ENCODE measurements around the gene TMPRSS11A. TPM values are rescaled to one million over a fixed set of nuclear protein-coding genes. Genes with fewer than 3 reads are reported as not detected.

Gene TMPRSS11A
- total and polyA plus RNA-seq, 2 of the 13 experiments (the other 11 are each of a cell fraction or from before 2014, with no cell fraction given), result not detected

DNA sequence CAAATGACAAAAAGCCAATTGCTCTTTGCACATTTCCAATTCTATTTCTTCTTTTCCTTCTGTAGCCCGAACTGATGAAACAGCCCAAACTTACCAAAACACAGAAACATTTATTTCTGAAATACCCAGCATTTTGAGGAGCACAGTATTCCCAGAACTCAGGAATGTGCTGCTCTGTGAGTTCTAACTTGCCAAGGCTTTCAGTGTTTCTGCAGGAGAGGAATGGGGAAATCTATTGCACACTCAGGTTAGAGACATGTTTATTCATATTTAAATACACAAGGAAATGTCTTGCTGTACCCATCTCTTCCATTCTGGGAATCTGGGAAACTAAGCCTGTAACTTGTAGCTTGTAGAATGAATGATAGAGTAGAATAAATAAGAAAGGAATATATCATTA is 90.2 kb downstream of the TMPRSS11A start:
- BruUV-seq (replicated peaks), result no TSS peak
- CTCF ChIA-PET (ENCODE audit: low intra/inter-chr PET ratio, low total read pairs), result interaction anchor here (1.1 to 1.7 kb wide), 2 partner anchors 37 to 303 kb away, joined by 5 to 9 read pairs; no protein-coding TSS in a partner anchor
- ATAC-seq, result no peak
- no peak overlapping the region for H3K4me3 ChIP-seq (replicated peaks in 1 of 3; ENCODE audit: insufficient read depth in 1 of 3, low read depth in 2 of 3, low read length in 3 of 3)
- POLR2A ChIA-PET, result no interaction called here
- H3K4me2 ChIP-seq (ENCODE audit: low read depth, low read length), result no peak overlapping the region
- no peaks in the 10 kb centered on the region for H3K4me1 ChIP-seq (ENCODE audit: insufficient read depth, low read length)
- H3K9ac ChIP-seq (ENCODE audit: insufficient read depth, low read depth, low read length), result no peak overlapping the region
- H3K79me2 ChIP-seq (ENCODE audit: insufficient read depth, low read length), result no peaks in the 10 kb centered on the region
- no peak overlapping the region for H2AFZ ChIP-seq (ENCODE audit: low read length)
- no peaks in the 10 kb centered on the region for H3K36me3 ChIP-seq (replicated peaks in 1 of 2; ENCODE audit: control insufficient read depth in 1 of 2, insufficient read depth in 2 of 2, low read length in 2 of 2)
- H3K27ac ChIP-seq (ENCODE audit: extremely low read length, insufficient read depth, low read length), result no peak overlapping the region
- no peaks in the 10 kb centered on the region for H4K20me1 ChIP-seq (ENCODE audit: insufficient read depth, low read length)
- no peak for FAIRE-seq
- H3K27me3 ChIP-seq (ENCODE audit: control insufficient read depth in 1 of 2, insufficient read depth in 2 of 2, low read length in 2 of 2), result no peaks in the 10 kb centered on the region; a peak in 1 of 5 replicates
- DNase-seq (ENCODE audit: low spot score), result no peak
- intact Hi-C loops (cut with micrococcal nuclease; ENCODE audit: unreplicated experiment), result no loop called here
- 7% methylated on average over 1 of the region's 1 CpG for WGBS (ENCODE audit: low lambda C conversion rate)
- in situ Hi-C loops (cut with HindIII; ENCODE audit: extremely low pct_ligation_motif_present, low pct_unique_long_range_greater_than_20kb), result no loop called here
- H3K9me3 ChIP-seq (ENCODE audit: low read length), result no peaks in the 10 kb centered on the region
- TF ChIP-seq, protein P1, sequence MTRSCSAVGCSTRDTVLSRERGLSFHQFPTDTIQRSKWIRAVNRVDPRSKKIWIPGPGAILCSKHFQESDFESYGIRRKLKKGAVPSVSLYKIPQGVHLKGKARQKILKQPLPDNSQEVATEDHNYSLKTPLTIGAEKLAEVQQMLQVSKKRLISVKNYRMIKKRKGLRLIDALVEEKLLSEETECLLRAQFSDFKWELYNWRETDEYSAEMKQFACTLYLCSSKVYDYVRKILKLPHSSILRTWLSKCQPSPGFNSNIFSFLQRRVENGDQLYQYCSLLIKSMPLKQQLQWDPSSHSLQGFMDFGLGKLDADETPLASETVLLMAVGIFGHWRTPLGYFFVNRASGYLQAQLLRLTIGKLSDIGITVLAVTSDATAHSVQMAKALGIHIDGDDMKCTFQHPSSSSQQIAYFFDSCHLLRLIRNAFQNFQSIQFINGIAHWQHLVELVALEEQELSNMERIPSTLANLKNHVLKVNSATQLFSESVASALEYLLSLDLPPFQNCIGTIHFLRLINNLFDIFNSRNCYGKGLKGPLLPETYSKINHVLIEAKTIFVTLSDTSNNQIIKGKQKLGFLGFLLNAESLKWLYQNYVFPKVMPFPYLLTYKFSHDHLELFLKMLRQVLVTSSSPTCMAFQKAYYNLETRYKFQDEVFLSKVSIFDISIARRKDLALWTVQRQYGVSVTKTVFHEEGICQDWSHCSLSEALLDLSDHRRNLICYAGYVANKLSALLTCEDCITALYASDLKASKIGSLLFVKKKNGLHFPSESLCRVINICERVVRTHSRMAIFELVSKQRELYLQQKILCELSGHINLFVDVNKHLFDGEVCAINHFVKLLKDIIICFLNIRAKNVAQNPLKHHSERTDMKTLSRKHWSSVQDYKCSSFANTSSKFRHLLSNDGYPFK (CRISPR knock-in tag; IDR thresholded peaks at IDR 0.05; ENCODE audit: borderline replicate concordance), result no peak
- TF ChIP-seq, protein P2, sequence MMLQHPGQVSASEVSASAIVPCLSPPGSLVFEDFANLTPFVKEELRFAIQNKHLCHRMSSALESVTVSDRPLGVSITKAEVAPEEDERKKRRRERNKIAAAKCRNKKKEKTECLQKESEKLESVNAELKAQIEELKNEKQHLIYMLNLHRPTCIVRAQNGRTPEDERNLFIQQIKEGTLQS (CRISPR knock-in tag; IDR thresholded peaks at IDR 0.05), result no peak
- TF ChIP-seq DNMT1 (CRISPR knock-in tag; IDR thresholded peaks at IDR 0.05) (no peak), KAT8 (CRISPR knock-in tag; IDR thresholded peaks at IDR 0.05) (no peak), ATM (IDR thresholded peaks at IDR 0.05; ENCODE audit: borderline replicate concordance) (no peak), CREB1 (IDR thresholded peaks at IDR 0.05) (no peak), CREB1 (CRISPR knock-in tag; IDR thresholded peaks at IDR 0.05) (no peak), FOXP1 (IDR thresholded peaks at IDR 0.05) (no peak), FOXP1 (CRISPR knock-in tag; IDR thresholded peaks at IDR 0.05) (no peak), NCOA2 (CRISPR knock-in tag; IDR thresholded peaks at IDR 0.05) (no peak), ZSCAN20 (CRISPR knock-in tag; IDR thresholded peaks at IDR 0.05; ENCODE audit: borderline replicate concordance) (no peak)
- TF ChIP-seq, protein P3, sequence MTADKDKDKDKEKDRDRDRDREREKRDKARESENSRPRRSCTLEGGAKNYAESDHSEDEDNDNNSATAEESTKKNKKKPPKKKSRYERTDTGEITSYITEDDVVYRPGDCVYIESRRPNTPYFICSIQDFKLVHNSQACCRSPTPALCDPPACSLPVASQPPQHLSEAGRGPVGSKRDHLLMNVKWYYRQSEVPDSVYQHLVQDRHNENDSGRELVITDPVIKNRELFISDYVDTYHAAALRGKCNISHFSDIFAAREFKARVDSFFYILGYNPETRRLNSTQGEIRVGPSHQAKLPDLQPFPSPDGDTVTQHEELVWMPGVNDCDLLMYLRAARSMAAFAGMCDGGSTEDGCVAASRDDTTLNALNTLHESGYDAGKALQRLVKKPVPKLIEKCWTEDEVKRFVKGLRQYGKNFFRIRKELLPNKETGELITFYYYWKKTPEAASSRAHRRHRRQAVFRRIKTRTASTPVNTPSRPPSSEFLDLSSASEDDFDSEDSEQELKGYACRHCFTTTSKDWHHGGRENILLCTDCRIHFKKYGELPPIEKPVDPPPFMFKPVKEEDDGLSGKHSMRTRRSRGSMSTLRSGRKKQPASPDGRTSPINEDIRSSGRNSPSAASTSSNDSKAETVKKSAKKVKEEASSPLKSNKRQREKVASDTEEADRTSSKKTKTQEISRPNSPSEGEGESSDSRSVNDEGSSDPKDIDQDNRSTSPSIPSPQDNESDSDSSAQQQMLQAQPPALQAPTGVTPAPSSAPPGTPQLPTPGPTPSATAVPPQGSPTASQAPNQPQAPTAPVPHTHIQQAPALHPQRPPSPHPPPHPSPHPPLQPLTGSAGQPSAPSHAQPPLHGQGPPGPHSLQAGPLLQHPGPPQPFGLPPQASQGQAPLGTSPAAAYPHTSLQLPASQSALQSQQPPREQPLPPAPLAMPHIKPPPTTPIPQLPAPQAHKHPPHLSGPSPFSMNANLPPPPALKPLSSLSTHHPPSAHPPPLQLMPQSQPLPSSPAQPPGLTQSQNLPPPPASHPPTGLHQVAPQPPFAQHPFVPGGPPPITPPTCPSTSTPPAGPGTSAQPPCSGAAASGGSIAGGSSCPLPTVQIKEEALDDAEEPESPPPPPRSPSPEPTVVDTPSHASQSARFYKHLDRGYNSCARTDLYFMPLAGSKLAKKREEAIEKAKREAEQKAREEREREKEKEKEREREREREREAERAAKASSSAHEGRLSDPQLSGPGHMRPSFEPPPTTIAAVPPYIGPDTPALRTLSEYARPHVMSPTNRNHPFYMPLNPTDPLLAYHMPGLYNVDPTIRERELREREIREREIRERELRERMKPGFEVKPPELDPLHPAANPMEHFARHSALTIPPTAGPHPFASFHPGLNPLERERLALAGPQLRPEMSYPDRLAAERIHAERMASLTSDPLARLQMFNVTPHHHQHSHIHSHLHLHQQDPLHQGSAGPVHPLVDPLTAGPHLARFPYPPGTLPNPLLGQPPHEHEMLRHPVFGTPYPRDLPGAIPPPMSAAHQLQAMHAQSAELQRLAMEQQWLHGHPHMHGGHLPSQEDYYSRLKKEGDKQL (CRISPR knock-in tag; IDR thresholded peaks at IDR 0.05; ENCODE audit: low read depth), result no peak
- TF ChIP-seq, protein P4, sequence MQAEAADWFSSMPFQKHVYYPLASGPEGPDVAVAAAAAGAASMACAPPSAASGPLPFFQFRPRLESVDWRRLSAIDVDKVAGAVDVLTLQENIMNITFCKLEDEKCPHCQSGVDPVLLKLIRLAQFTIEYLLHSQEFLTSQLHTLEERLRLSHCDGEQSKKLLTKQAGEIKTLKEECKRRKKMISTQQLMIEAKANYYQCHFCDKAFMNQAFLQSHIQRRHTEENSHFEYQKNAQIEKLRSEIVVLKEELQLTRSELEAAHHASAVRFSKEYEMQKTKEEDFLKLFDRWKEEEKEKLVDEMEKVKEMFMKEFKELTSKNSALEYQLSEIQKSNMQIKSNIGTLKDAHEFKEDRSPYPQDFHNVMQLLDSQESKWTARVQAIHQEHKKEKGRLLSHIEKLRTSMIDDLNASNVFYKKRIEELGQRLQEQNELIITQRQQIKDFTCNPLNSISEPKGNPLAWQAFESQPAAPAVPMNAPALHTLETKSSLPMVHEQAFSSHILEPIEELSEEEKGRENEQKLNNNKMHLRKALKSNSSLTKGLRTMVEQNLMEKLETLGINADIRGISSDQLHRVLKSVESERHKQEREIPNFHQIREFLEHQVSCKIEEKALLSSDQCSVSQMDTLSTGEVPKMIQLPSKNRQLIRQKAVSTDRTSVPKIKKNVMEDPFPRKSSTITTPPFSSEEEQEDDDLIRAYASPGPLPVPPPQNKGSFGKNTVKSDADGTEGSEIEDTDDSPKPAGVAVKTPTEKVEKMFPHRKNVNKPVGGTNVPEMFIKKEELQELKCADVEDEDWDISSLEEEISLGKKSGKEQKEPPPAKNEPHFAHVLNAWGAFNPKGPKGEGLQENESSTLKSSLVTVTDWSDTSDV (CRISPR knock-in tag; IDR thresholded peaks at IDR 0.05), result no peak
- TF ChIP-seq, protein P5, sequence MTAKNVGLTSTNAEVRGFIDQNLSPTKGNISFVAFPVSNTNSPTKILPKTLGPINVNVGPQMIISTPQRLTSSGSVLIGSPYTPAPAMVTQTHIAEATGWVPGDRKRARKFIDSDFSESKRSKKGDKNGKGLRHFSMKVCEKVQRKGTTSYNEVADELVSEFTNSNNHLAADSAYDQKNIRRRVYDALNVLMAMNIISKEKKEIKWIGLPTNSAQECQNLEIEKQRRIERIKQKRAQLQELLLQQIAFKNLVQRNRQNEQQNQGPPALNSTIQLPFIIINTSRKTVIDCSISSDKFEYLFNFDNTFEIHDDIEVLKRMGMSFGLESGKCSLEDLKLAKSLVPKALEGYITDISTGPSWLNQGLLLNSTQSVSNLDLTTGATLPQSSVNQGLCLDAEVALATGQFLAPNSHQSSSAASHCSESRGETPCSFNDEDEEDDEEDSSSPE (CRISPR knock-in tag; IDR thresholded peaks at IDR 0.05), result no peak

All from HepG2 (cell line).